Measurements from ENCODE around the gene CNOT1. TPM values are rescaled to one million over a fixed set of nuclear protein-coding genes. Genes with fewer than 3 reads are reported as not detected.
"Not testable (repeated sequence)": the region's sequence is repeated elsewhere in the genome, so short reads cannot be mapped to it uniquely, and the experiment has no call there.

CNOT1 gene
- total RNA-seq, 1 experiment from 2014 or later = 219 TPM

DNA sequence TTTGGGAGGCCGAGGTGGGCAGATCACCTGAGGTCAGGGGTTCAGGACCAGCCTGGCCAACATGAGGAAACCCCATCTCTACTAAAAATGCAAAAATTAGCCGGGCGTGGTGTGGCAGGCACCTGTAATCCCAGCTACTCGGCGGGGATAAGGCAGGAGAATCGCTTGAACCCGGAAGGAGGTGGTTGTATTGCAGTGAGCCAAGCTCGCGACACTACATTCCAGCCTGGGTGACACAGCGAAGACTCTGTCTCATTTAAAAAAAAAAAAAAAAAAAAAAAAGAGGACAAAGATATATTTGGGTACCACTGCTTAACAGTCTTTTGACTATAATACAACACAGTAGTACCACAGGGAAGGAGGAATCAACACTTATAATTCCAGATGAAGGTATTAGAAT is 9.2 kb downstream of the CNOT1 start:
- no peak for DNase-seq (ENCODE audit: unreplicated experiment)
- Mint-ChIP-seq H3K36me3 (ENCODE audit: insufficient read depth, unreplicated experiment) (peaks cover 84% of the 10 kb centered on the region), H3K4me1 (ENCODE audit: insufficient read depth, unreplicated experiment) (no peaks in the 10 kb centered on the region), H3K27me3 (ENCODE audit: insufficient read depth, unreplicated experiment) (no peaks in the 10 kb centered on the region), H3K4me3 (ENCODE audit: unreplicated experiment) (no peak overlapping the region), H3K9me3 (ENCODE audit: unreplicated experiment) (no peaks in the 10 kb centered on the region), H3K27ac (ENCODE audit: low read depth, unreplicated experiment) (no peak overlapping the region)
- ChIA-PET CTCF (no interaction called here), POLR2A (no interaction called here)
- intact Hi-C loops (cut with micrococcal nuclease) = no loop called here
- no TSS peak for BruUV-seq (replicated peaks)
- TF ChIP-seq, protein P1, sequence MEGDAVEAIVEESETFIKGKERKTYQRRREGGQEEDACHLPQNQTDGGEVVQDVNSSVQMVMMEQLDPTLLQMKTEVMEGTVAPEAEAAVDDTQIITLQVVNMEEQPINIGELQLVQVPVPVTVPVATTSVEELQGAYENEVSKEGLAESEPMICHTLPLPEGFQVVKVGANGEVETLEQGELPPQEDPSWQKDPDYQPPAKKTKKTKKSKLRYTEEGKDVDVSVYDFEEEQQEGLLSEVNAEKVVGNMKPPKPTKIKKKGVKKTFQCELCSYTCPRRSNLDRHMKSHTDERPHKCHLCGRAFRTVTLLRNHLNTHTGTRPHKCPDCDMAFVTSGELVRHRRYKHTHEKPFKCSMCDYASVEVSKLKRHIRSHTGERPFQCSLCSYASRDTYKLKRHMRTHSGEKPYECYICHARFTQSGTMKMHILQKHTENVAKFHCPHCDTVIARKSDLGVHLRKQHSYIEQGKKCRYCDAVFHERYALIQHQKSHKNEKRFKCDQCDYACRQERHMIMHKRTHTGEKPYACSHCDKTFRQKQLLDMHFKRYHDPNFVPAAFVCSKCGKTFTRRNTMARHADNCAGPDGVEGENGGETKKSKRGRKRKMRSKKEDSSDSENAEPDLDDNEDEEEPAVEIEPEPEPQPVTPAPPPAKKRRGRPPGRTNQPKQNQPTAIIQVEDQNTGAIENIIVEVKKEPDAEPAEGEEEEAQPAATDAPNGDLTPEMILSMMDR (IDR thresholded peaks at IDR 0.05; ENCODE audit: unreplicated experiment) = no peak

DNA sequence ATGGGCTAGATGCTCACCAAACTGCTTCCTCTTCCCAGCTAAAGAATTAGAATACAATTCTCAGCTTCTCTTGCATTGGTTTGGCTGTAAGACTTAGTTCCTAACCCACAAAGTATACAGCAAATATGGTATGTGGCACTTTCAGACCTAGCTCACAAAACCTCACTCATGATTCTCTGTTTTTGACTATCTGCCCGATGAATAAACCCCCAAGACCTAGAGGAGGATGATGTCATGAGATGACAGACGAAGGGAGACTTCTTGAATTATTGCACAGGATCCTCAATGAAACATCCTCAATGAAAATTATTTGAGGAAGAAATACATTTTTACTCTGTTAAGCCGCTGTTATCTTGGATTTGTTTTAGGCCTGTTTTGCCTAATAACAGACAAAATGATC is 14.3 kb downstream of the CNOT1 start:
- Mint-ChIP-seq H3K4me3 (ENCODE audit: unreplicated experiment) (no peak overlapping the region), H3K27me3 (ENCODE audit: insufficient read depth, unreplicated experiment) (no peaks in the 10 kb centered on the region), H3K27ac (ENCODE audit: low read depth, unreplicated experiment) (no peak overlapping the region), H3K9me3 (ENCODE audit: unreplicated experiment) (no peaks in the 10 kb centered on the region), H3K36me3 (ENCODE audit: insufficient read depth, unreplicated experiment) (peaks cover 60% of the 10 kb centered on the region), H3K4me1 (ENCODE audit: insufficient read depth, unreplicated experiment) (no peaks in the 10 kb centered on the region)
- intact Hi-C loops (cut with micrococcal nuclease) = no loop called here
- TF ChIP-seq, protein P1 (IDR thresholded peaks at IDR 0.05; ENCODE audit: unreplicated experiment) = no peak
- CTCF ChIA-PET = no interaction called here
- no peak for DNase-seq (ENCODE audit: unreplicated experiment)
- POLR2A ChIA-PET = no interaction called here
- no TSS peak for BruUV-seq (replicated peaks)

DNA sequence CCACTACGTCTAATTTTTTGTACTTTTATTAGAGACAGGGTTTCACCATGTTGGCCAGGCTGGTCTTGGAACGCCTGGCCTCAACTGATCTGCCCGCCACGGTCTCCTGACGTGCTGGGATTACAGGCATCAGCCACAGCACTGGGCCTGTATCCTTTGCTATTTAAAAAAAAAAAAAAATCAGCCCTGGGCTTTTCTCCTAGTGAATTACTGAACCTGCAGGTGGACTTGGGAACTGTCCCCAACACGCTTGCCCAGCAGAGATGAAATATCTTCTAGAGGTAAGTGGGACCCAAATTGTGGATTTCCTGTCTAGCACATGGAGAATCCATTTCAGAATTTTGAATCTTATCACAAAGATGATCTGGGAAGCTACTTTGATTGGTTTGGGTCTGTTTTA is 14.8 kb downstream of the CNOT1 start:
- Mint-ChIP-seq H3K36me3 (ENCODE audit: insufficient read depth, unreplicated experiment) (peaks cover 60% of the 10 kb centered on the region), H3K4me1 (ENCODE audit: insufficient read depth, unreplicated experiment) (no peaks in the 10 kb centered on the region), H3K27me3 (ENCODE audit: insufficient read depth, unreplicated experiment) (no peaks in the 10 kb centered on the region), H3K9me3 (ENCODE audit: unreplicated experiment) (no peaks in the 10 kb centered on the region), H3K27ac (ENCODE audit: low read depth, unreplicated experiment) (no peak overlapping the region), H3K4me3 (ENCODE audit: unreplicated experiment) (no peak overlapping the region)
- ChIA-PET POLR2A (no interaction called here), CTCF (no interaction called here)
- intact Hi-C loops (cut with micrococcal nuclease) = no loop called here
- DNase-seq (ENCODE audit: unreplicated experiment) = no peak
- TF ChIP-seq, protein P1 (IDR thresholded peaks at IDR 0.05; ENCODE audit: unreplicated experiment) = no peak
- BruUV-seq (replicated peaks) = no TSS peak

DNA sequence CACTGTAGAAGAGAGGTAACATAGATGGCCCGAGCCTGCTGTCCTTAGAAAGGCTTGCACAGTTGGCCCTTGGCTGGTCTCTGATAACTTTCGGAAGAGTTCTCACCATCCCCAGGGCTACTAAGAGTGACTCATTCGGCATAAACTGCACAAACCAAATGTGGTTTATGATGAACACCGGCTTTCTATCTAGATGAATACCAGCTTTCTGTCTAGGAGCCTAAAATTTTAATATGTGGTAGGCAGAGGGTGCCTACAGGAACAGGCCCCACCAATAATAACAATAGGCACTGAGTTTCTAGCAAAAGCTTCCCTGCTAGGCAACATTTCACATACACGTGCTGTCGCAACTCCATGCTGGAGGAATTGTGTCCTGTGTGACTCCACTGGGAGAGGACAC is 15.4 kb downstream of the CNOT1 start:
- CTCF ChIA-PET = no interaction called here
- Mint-ChIP-seq H3K36me3 (ENCODE audit: insufficient read depth, unreplicated experiment) (peaks cover 56% of the 10 kb centered on the region), H3K9me3 (ENCODE audit: unreplicated experiment) (no peaks in the 10 kb centered on the region), H3K27me3 (ENCODE audit: insufficient read depth, unreplicated experiment) (no peaks in the 10 kb centered on the region), H3K4me3 (ENCODE audit: unreplicated experiment) (no peak overlapping the region), H3K27ac (ENCODE audit: low read depth, unreplicated experiment) (no peak overlapping the region), H3K4me1 (ENCODE audit: insufficient read depth, unreplicated experiment) (no peaks in the 10 kb centered on the region)
- TF ChIP-seq, protein P1 (IDR thresholded peaks at IDR 0.05; ENCODE audit: unreplicated experiment) = no peak
- BruUV-seq (replicated peaks) = no TSS peak
- no peak for DNase-seq (ENCODE audit: unreplicated experiment)
- intact Hi-C loops (cut with micrococcal nuclease) = no loop called here
- POLR2A ChIA-PET = no interaction called here

DNA sequence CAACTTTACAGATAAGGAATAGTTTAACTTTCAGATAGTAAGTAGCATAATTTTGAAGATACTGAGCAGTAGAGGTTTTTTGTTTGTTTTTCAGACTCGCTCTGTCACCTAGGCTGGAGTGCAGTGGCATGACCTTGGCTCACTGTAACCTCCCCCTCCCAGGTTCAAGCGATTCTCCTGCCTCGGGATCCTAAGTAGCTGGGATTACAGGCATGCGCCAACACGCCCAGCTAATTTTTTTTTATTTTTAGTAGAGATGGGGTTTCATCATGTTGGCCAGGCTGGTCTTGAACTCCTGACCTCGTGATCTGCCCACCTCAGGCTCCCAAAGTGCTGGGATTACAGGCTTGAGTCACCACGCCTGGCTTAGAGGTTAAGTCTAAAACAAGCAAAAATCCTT is 16.7 kb downstream of the CNOT1 start:
- intact Hi-C loops (cut with micrococcal nuclease); H3K9me3 Mint-ChIP-seq (ENCODE audit: unreplicated experiment); H3K27ac Mint-ChIP-seq (ENCODE audit: low read depth, unreplicated experiment); CTCF ChIA-PET; BruUV-seq (replicated peaks); H3K27me3 Mint-ChIP-seq (ENCODE audit: insufficient read depth, unreplicated experiment); H3K4me1 Mint-ChIP-seq (ENCODE audit: insufficient read depth, unreplicated experiment); H3K4me3 Mint-ChIP-seq (ENCODE audit: unreplicated experiment); DNase-seq (ENCODE audit: unreplicated experiment): not testable (repeated sequence)
- peaks cover 51% of the 10 kb centered on the region for H3K36me3 Mint-ChIP-seq (ENCODE audit: insufficient read depth, unreplicated experiment)
- POLR2A ChIA-PET = interaction anchor here (0.7 kb wide), 2 partner anchors 10 to 339 kb away, joined by 3 to 4 read pairs; no protein-coding TSS in a partner anchor

Data from MCF 10A (cell line).